ENCODE results near the gene EPB41L2.
"Not testable (repeated sequence)": the region's sequence is repeated elsewhere in the genome, so short reads cannot be mapped to it uniquely, and the experiment has no call there.

EPB41L2 gene

DNA sequence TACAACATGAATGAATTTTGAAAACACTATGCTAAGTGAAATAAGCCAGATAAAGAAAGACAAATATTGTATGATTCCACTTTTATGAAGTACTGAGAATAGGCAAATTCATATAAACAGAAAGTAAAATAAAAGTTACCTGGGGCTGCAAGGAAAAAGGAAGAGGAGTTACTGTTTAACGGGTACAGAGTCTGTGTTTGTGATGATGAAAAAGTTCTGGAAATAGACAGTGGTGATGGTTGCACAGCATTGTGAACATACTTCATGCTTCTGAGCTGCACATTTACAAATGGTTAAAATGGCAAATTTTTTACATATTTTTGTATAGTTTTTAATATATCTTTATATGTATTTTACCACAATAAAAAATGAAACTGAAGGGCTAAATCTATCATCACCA is 29.4 kb downstream of the EPB41L2 start:
- no peak for DNase-seq

GRCh38 chr6:131029626-131030297 is 33.3 kb downstream of the EPB41L2 start:
- DNase-seq, result no peak

GRCh38 chr6:131027326-131027725 is 35.7 kb downstream of the EPB41L2 start:
- no peak for DNase-seq

GRCh38 chr6:131026243-131026642 is 36.8 kb downstream of the EPB41L2 start:
- DNase-seq, result no peak

GRCh38 chr6:131024565-131024964 is 38.5 kb downstream of the EPB41L2 start:
- DNase-seq, result no peak

- DNase-seq, result no peak
Measured at GRCh38 chr6:131023834-131024504, 39.1 kb downstream of the EPB41L2 start.

DNA sequence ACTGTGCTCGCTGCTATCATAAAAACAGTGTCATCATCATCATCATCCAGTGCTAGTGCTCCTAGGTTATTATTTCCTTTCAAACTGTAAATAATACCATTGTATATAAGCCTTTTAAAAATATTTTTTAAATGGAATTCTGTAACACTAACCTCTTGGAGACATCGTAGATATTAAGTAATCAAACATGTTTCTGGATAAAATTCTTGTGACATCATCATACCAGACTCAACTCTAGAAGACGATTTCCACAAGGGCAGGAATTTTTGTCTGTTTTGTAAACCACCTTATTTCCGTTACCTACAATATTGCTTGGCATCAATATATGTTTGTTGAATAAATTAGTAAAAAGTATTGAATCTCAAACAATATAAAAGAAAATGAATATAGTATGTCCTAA is 40.4 kb downstream of the EPB41L2 start:
- no peak for DNase-seq

- no peak for DNase-seq
Measured at GRCh38 chr6:131017962-131018361, 45.1 kb downstream of the EPB41L2 start.

- no peak for DNase-seq
Measured at GRCh38 chr6:131015630-131016263, 47.3 kb downstream of the EPB41L2 start.

GRCh38 chr6:131015025-131015591 is 47.9 kb downstream of the EPB41L2 start:
- no peak for DNase-seq

DNA sequence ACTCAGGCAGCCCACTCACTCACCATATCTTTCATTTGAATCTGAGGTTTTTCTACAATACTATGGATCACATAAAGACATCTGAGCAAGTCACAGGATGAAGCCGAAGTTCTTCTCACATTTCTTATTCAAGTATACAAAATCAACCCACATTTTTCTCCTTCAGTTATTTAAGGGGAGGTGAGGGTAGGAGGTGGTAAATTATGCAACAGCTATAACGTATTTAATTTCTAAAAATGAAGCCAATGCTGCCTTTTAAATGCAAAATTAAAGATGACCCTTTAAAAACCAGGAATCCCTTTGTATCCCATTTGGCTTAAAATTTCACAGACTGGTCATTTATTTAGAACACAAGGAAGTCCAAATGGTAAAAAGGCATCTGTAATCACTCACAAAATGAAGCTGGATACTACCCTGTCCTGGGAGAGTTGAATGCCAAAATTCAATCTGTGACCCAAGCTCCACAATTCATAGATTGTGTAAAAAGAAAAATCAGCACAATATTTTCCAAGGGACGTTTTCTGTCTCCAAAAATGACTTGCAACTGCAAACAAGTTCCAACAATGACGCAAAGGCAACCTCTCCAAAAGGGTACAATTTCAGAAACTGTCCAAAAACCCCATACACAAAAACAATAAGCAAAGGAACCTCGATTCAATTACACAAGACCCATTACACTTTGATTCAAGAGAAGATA is 48.8 kb downstream of the EPB41L2 start:
- DNase-seq, result no peak

DNA sequence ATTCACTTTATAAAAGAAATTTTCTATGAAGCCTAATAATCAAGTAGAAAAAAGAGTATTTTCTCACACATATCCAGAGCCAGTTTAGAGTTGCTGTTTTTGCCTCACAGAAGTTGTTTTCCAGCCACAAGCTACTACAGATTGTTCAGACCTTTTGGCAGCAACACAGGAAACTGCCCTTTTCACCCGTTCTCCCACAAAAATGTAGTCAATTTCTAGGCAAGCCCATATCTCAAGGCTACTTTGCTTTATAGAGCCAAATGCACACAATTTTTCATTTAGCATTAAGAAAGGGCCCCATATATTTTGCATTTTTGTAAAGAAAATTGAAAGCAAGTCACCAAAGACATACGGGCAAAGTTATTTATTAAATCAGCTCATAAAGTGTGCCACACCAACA is 49.5 kb downstream of the EPB41L2 start:
- no peak for DNase-seq

GRCh38 chr6:131009790-131010189 is 53.3 kb downstream of the EPB41L2 start:
- no peak for DNase-seq

- not testable (repeated sequence) for DNase-seq
Measured at GRCh38 chr6:131008965-131009364, 54.1 kb downstream of the EPB41L2 start.

GRCh38 chr6:131007964-131008363 is 55.1 kb downstream of the EPB41L2 start:
- DNase-seq, result not testable (repeated sequence)

- no peak for DNase-seq
Measured at GRCh38 chr6:131007286-131007685, 55.8 kb downstream of the EPB41L2 start.

- no peak for DNase-seq
Measured at GRCh38 chr6:131005439-131006016, 57.5 kb downstream of the EPB41L2 start.

GRCh38 chr6:131004936-131005335 is 58.1 kb downstream of the EPB41L2 start:
- DNase-seq, result no peak

- DNase-seq, result no peak
Measured at GRCh38 chr6:131004387-131004755, 58.7 kb downstream of the EPB41L2 start.

DNA sequence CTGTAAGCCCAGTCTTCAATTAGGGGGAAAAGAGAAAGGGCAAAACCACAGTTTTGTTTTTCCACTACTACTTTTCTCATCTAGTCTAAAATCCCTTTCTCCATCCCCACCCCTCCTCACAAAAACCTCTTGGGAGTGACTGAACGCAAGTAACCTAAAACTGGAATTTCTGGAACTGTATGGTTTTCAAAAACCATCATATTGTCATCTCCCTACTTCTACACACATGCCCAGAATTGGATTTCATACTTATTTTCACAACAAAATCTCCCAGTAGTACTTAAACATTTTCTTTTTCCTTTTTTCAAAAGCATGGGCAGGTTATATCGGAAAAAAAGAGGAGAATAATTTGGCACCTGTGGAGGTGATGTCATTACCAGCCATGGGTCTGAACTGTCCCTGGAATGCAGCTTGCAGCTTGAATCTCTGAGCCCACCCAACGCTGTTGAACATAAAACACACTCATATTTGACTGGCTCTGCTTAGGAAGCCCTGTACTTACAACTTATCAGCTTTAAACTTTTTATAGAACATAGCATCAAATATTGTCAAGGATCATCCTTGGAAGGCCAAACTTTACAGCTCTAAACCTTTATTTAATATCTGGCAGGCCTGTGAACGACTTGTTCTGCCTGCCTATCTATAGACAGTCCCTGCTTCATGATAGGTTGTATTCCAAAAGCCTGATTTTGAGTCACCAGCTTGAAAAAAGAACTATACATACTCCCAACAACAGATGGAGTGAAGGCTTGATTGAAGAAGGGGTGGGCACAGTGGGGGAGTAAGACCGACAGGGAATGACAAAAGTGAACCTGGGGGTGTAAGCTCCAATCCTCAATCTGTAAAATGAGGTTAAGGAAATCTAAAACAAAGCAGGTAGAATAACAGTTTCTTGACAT is 59.3 kb downstream of the EPB41L2 start:
- no peak for DNase-seq

DNA sequence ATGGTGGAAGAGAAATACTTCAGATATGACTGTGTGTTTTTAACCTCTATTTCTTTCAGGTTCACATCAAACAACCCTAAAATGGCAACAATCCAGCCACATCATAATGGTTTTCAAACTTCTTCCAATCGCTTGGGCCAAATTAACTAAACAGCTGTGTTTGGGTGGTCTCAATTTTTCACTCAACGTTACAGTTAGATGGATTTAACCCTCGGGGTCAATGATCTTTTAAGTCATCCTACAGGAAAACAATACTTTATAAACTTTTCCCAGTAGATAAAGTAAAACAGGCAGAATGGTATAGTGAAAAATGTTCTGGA is 60.4 kb downstream of the EPB41L2 start:
- no peak for DNase-seq

All from activated CD4-positive, alpha-beta T cell treated with anti-CD3 and anti-CD28 coated beads, Interleukin-2, amount 50 U/mL, for 4 hours (primary cell).